ENCODE measurements around the gene OTULINL.

- TF ChIP-seq ARNTL (CRISPR knock-in tag; IDR thresholded peaks at IDR 0.05; ENCODE audit: borderline replicate concordance, low read depth) (no peak), ZNF70 (CRISPR knock-in tag; IDR thresholded peaks at IDR 0.05) (no peak), RARB (CRISPR knock-in tag; IDR thresholded peaks at IDR 0.05) (no peak), ZFP30 (CRISPR knock-in tag; IDR thresholded peaks at IDR 0.05) (no peak), ZC3H10 (CRISPR knock-in tag; IDR thresholded peaks at IDR 0.05) (no peak), PPARA (CRISPR knock-in tag; IDR thresholded peaks at IDR 0.05; ENCODE audit: borderline replicate concordance) (no peak), SNAI2 (CRISPR knock-in tag; IDR thresholded peaks at IDR 0.05) (no peak), ESRRG (CRISPR knock-in tag; IDR thresholded peaks at IDR 0.05) (no peak), ZNF8 (CRISPR knock-in tag; IDR thresholded peaks at IDR 0.05) (no peak), GLIS3 (CRISPR knock-in tag; IDR thresholded peaks at IDR 0.05) (no peak), CREB5 (CRISPR knock-in tag; IDR thresholded peaks at IDR 0.05; ENCODE audit: low read depth) (no peak), OSR1 (CRISPR knock-in tag; IDR thresholded peaks at IDR 0.05) (no peak), ZNF565 (CRISPR knock-in tag; conservative IDR thresholded peaks at IDR 0.05; ENCODE audit: low read depth) (no peak), CSDC2 (CRISPR knock-in tag; IDR thresholded peaks at IDR 0.05) (no peak)
These were observed 29.6 kb upstream of the OTULINL start for GRCh38 chr5:14552017-14552416.

All from SK-N-SH treated with all-trans-retinoic acid at 6 μM for 48 hours (cell line).